GM12892 (cell line): ENCODE measurements around the gene TMEM213.

ENCODE experiments used
- POLR2A ChIP-seq: IDR thresholded peaks from 2 replicates; pipeline ENCODE4 v1.6.1; 2011; ENCODE audit warnings: low read depth, low read length, control low read depth
- POLR2AphosphoS5 ChIP-seq: IDR thresholded peaks from 2 replicates; pipeline ENCODE4 v1.6.1; 2011; ENCODE audit warnings: low read depth, low read length, control low read depth
- TAF1 ChIP-seq: IDR thresholded peaks from 2 replicates; pipeline ENCODE4 v1.6.1; 2011; ENCODE audit warnings: low read depth, mild to moderate bottlenecking, control low read depth, low read length, borderline replicate concordance

DNA sequence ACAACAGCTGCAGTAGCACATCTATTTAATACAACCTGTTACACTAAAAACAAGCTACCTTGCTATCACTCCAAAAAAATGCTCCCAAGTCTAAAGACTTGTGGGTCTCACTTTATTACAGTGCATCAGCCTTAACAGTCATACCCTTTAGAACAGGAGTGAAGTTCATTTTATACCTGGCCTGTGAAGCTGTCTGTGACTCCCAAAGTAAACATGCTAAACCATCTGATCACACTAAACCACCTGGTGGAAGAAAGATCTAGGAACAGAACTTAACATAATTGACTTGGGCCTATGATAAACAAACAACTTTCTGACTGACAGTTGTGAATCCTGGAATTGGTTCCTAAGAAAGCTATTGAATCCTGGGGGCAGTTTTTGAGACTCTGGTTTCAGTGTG, 81.1 kb downstream of the TMEM213 start:
- TF ChIP-seq POLR2A (no peak), POLR2AphosphoS5 (no peak), TAF1 (no peak)
